Spleen (tissue), 7 donors: ENCODE data around the gene PNMA1.

Source experiments
- POLR2A ChIP-seq, 3 donors: fragments of 450-650 bp; IDR thresholded peaks; one replicate each; pipeline ENCODE4 v1.5.1; 2017; ENCODE audit warnings: antibody characterized with exemption in 3 of 3, mild to moderate bottlenecking in 1 of 3
- TF ChIP-seq, protein P1 (sequence below), 11 experiments: fragments of 200-600 bp in 7 of 11; fragments of 450-650 bp in 4 of 11; sonication (generic) in 4 of 11; IDR thresholded peaks in 8 of 11; conservative IDR thresholded peaks in 3 of 11; 1 replicate in 7 of 11; 2 replicates in 4 of 11; pipeline versions ENCODE4 v1.4.0 to v1.8.0; 2016 to 2021; ENCODE audit warnings: antibody characterized with exemption in 11 of 11, inconsistent platforms in 4 of 11, mild to moderate bottlenecking in 1 of 11
- donor health status: DM: no; HTN: no; CAD: no; lungs with moderate emphysema.
- donor health status: DM: no; HTN: no; CAD: no.
- donor health status: DM: no; HTN: no; CAD: no.

DNA sequence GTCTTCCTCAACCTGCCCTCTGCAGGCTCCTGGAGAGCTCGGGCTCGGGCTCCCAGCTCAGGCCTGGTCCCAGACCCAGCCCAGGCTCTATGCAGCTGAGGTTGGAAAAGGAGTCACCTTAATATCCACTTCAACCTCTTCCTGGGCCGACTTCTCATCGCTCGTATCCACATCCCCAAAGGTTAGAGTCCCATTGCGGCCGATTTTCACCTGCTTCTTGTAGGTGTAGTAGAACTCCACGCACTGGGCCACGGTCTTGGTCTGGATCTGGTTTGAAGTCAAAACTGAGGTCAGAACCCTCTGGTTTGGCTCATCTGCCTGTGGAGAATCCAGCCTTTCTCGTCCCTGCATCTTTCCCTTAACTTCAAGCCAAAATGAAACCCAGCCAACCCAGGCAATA is 8.4 kb upstream of the PNMA1 start:
- no peak for TF ChIP-seq POLR2A (IDR thresholded peaks at IDR 0.05)
- TF ChIP-seq, protein P1, sequence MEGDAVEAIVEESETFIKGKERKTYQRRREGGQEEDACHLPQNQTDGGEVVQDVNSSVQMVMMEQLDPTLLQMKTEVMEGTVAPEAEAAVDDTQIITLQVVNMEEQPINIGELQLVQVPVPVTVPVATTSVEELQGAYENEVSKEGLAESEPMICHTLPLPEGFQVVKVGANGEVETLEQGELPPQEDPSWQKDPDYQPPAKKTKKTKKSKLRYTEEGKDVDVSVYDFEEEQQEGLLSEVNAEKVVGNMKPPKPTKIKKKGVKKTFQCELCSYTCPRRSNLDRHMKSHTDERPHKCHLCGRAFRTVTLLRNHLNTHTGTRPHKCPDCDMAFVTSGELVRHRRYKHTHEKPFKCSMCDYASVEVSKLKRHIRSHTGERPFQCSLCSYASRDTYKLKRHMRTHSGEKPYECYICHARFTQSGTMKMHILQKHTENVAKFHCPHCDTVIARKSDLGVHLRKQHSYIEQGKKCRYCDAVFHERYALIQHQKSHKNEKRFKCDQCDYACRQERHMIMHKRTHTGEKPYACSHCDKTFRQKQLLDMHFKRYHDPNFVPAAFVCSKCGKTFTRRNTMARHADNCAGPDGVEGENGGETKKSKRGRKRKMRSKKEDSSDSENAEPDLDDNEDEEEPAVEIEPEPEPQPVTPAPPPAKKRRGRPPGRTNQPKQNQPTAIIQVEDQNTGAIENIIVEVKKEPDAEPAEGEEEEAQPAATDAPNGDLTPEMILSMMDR (IDR thresholded peaks at IDR 0.05 in 8 of 11, conservative IDR thresholded peaks at IDR 0.05 in 3 of 11), result no peak
